Heart left ventricle (tissue), 13 donors: ENCODE results near the gene SPATC1L.

Source experiments
- POLR2A ChIP-seq, 2 donors: fragments of 450-650 bp; IDR thresholded peaks; one replicate each; pipeline ENCODE4 v1.6.1; 2017; ENCODE audit warnings: antibody characterized with exemption in 2 of 2, mild to moderate bottlenecking in 2 of 2, moderate library complexity in 2 of 2
- TF ChIP-seq, protein P1 (sequence below), 12 donors: fragments of 200-600 bp; sonication (generic) in 4 of 12; IDR thresholded peaks; one replicate each; pipeline versions ENCODE4 v1.5.0 to v1.8.0; 2018 to 2022; ENCODE audit warnings: antibody characterized with exemption in 12 of 12, mild to moderate bottlenecking in 5 of 12
- donor health status: ischemic (EF 13 %, LVEDD 7.1; RV severe dilation, severe dysfunction).
- donor health status: DM: no; HTN: yes; CAD: no.
- donor health status: DM: no; HTN: no; CAD: no.
- donor health status: ischemic (EF 25% LVEDD 6.9; RV normal size, moderate dysfunction).
- donor health status: ischemic (EF 25% LVEDD 5.7; RV mildly dilated, moderate dysfunction).
- donor health status: ischemic (EF 35%, LVEDD 5.7; RV mildly dilated, moderate dysfunction).
- donor health status: nonischemic (EF 11% LVEDD 7.7; RV severe dilation, severe dysfunction).
- donor health status: DM: yes; HTN: yes; CAD: no.
- donor health status: PGD.
- donor health status: ischemic (EF 29% LVEDD 5.4; RV normal size, mild dysfunction).
- donor health status: nonischemic (EF 23%, LVEDD 6.1; RV moderate dilation, normal function).

DNA sequence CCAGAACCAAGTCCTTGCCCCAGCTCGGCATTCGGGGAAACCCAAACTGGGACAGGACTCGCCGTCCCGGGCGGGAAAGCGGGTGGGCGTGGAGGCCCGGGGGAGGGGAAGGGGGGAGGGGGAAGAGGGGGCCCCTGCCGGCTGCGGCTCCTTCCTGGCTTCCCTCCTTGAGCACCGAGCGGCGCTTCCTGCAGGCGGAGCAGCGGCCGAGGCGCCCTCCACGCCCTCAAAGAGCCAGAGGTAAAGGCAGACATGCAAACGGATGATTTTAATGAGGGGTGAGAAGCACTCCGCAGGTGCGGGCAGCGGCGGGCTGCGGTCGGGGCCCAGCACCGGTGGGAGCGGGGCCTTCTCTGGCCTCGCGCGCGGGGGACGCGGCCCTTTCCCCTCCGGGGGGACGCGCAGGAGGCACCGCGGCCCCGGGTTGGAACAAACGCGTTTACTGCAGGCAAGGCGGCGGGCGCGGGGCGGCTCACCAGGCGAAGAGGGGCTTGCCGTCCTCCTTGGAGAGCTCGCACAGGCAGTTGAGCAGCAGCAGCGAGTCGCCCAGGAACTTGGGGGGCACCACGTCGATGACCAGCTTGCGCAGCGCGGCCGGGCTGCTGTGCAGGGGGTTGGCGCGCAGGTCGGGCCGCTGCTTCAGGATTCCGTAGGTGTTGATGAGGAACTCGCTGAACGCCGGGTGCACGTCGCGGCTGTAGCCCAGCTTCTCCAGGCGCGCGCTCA is 23.2 kb downstream of the SPATC1L start:
- no peak for TF ChIP-seq POLR2A (IDR thresholded peaks at IDR 0.05)
- TF ChIP-seq, protein P1, sequence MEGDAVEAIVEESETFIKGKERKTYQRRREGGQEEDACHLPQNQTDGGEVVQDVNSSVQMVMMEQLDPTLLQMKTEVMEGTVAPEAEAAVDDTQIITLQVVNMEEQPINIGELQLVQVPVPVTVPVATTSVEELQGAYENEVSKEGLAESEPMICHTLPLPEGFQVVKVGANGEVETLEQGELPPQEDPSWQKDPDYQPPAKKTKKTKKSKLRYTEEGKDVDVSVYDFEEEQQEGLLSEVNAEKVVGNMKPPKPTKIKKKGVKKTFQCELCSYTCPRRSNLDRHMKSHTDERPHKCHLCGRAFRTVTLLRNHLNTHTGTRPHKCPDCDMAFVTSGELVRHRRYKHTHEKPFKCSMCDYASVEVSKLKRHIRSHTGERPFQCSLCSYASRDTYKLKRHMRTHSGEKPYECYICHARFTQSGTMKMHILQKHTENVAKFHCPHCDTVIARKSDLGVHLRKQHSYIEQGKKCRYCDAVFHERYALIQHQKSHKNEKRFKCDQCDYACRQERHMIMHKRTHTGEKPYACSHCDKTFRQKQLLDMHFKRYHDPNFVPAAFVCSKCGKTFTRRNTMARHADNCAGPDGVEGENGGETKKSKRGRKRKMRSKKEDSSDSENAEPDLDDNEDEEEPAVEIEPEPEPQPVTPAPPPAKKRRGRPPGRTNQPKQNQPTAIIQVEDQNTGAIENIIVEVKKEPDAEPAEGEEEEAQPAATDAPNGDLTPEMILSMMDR (IDR thresholded peaks at IDR 0.05) = no peak
